SU-DHL-6 (cell line): Measurements from ENCODE around the gene CPA4.

Experiments used
- H2AFZ ChIP-seq: fragments of 200-600 bp; sonication (generic); 2 replicates; pipeline ENCODE4 v1.6.1; 2014; ENCODE audit warnings: low read depth, mild to moderate bottlenecking, moderate library complexity, mixed read lengths, antibody characterized with exemption, low read length; ENCODE audit not compliant: severe bottlenecking
- H3F3A ChIP-seq: fragments of 200-600 bp; shearing (Covaris generic); 2 replicates; pipeline ENCODE4 v1.6.0; 2016; ENCODE audit warnings: antibody characterized with exemption, mild to moderate bottlenecking; ENCODE audit not compliant: insufficient read depth
- H3K27ac ChIP-seq: fragments of 200-600 bp; sonication (generic); 2 replicates; pipeline ENCODE4 v1.5.1; 2016; ENCODE audit warnings: low read depth, mild to moderate bottlenecking, low read length, moderate library complexity, mixed read lengths
- H3K27me3 ChIP-seq: fragments of 200-600 bp; sonication (generic), shearing (Covaris generic); 2 replicates; pipeline ENCODE4 v1.6.0; 2014; ENCODE audit warnings: mild to moderate bottlenecking, low read length
- H3K36me3 ChIP-seq: fragments of 200-600 bp; sonication (generic); 2 replicates; pipeline ENCODE4 v1.6.1; 2014; ENCODE audit warnings: mild to moderate bottlenecking, low read length, mixed read lengths
- H3K4me2 ChIP-seq: fragments of 300-600, 200-600 bp; shearing (Covaris generic), sonication (generic); 2 replicates; pipeline ENCODE4 v1.6.0; 2014; ENCODE audit warnings: low read length, low read depth, mild to moderate bottlenecking; ENCODE audit not compliant: poor library complexity, severe bottlenecking
- H3K4me3 ChIP-seq: fragments of 200-600 bp; sonication (generic); 2 replicates; pipeline ENCODE4 v1.5.1; 2014; ENCODE audit warnings: antibody characterized with exemption, low read length, mild to moderate bottlenecking, mixed read lengths; ENCODE audit not compliant: insufficient read depth, poor library complexity, severe bottlenecking
- H3K79me2 ChIP-seq: fragments of 200-600 bp; sonication (generic); 2 replicates; pipeline ENCODE4 v1.6.1; 2014; ENCODE audit warnings: mild to moderate bottlenecking, low read length, moderate library complexity; ENCODE audit not compliant: insufficient read depth
- H3K9ac ChIP-seq: fragments of 200-600 bp; sonication (generic); 2 replicates; pipeline ENCODE4 v1.7.0; 2014; ENCODE audit warnings: mild to moderate bottlenecking, low read length
- H3K9me2 ChIP-seq: fragments of 200-600 bp; sonication (generic); replicated peaks from 2 replicates; pipeline ENCODE4 v1.6.1; 2014; ENCODE audit warnings: low read length; ENCODE audit not compliant: insufficient read depth
- H3K9me3 ChIP-seq: fragments of 200-600 bp; sonication (generic); 2 replicates; pipeline ENCODE4 v1.6.1; 2014; ENCODE audit warnings: low read length, mixed read lengths; ENCODE audit not compliant: insufficient read depth
- H4K20me1 ChIP-seq: fragments of 200-600 bp; sonication (generic); 2 replicates; pipeline ENCODE4 v1.6.1; 2014; ENCODE audit warnings: low read depth, mild to moderate bottlenecking, antibody characterized with exemption, low read length, moderate library complexity, mixed read lengths
- CTCF ChIP-seq: fragments of 200-600 bp; sonication (generic); IDR thresholded peaks from one replicate; pipeline ENCODE4 v1.5.1; 2017; ENCODE audit warnings: antibody characterized with exemption, mild to moderate bottlenecking, low read length, moderate library complexity; ENCODE audit not compliant: insufficient read depth, poor library complexity, severe bottlenecking
- EZH2phosphoT487 ChIP-seq: fragments of 200-600 bp; sonication (generic), shearing (Covaris generic); conservative IDR thresholded peaks from 2 replicates; pipeline ENCODE4 v1.6.1; 2018; ENCODE audit warnings: mild to moderate bottlenecking, antibody characterized with exemption, low read length, moderate library complexity, mixed read lengths

Gene CPA4

DNA sequence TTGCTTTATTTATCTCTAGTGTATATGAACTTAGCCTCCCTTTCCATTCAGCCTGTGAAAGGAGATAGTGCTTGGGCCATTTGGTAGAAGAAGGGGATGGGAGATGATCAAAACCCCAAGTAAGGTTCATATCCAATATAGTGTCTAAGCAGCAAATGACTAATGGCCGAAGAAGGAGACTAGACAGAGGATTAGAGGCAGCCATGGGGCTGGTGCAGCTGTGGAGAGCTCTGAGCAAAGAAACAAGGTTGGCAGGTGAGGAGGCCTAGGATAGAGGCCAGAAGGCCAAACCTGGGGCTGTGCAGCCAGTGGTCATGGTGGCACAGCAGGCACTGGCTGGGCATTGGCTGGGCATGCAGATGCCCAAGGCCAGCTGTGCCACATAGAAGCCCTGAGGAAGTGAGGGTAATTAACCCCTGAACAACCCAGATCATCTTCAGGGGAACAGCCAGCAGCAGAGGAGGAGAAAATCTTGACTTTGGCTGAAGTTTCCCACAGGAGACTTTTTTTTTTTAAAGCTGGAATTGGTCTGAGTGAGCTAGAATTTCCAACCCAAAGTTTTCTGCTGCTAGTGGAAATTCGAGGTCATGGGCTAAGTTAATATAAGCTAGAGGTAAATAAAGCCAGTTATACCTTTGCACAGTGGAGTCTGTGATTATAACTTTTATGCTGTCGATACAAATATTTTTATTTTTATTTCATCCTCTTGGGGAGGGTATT is 77.0 kb downstream of the CPA4 start:
- Histone ChIP-seq H2AFZ (no peak overlapping the region), H3K36me3 (no peaks in the 10 kb centered on the region), H3K9me3 (no peaks in the 10 kb centered on the region), H3K27me3 (no peaks in the 10 kb centered on the region), H4K20me1 (no peaks in the 10 kb centered on the region), H3K79me2 (no peaks in the 10 kb centered on the region), H3K9ac (no peak overlapping the region), H3K4me3 (no peak overlapping the region), H3K27ac (no peak overlapping the region), H3K4me2 (no peak overlapping the region), H3K9me2 (no peaks in the 10 kb centered on the region), H3F3A (no peaks in the 10 kb centered on the region)
- TF ChIP-seq CTCF (no peak), EZH2phosphoT487 (no peak)

DNA sequence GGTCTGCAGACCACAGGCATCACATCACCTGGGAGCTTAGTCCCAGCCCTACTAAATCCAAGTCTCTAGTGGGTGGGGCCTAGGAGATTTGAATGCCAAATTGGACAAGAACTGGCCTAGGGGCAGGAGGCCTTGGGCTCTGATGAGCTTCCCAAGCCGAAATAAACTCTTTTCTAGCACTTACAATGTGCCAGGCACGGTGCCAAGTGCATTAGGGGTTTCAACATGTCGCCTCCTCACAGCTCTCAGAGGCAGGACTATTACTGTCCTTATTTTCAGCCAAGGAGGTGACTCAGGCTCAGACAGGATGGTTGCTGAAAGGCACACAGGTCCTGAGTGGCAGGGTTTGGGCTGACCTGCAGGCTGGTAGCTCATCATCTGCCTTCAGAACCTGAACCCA is 78.1 kb downstream of the CPA4 start:
- Histone ChIP-seq H3K36me3 (no peaks in the 10 kb centered on the region), H2AFZ (no peak overlapping the region), H3K4me2 (no peak overlapping the region), H3K9me2 (no peaks in the 10 kb centered on the region), H3K9me3 (no peaks in the 10 kb centered on the region; the same call in 1 of the 2 replicates), H4K20me1 (no peaks in the 10 kb centered on the region), H3F3A (no peaks in the 10 kb centered on the region), H3K9ac (no peak overlapping the region), H3K4me3 (no peak overlapping the region), H3K79me2 (no peaks in the 10 kb centered on the region), H3K27me3 (no peaks in the 10 kb centered on the region), H3K27ac (no peak overlapping the region)
- TF ChIP-seq CTCF: no peak
- no peak for TF ChIP-seq EZH2phosphoT487

DNA sequence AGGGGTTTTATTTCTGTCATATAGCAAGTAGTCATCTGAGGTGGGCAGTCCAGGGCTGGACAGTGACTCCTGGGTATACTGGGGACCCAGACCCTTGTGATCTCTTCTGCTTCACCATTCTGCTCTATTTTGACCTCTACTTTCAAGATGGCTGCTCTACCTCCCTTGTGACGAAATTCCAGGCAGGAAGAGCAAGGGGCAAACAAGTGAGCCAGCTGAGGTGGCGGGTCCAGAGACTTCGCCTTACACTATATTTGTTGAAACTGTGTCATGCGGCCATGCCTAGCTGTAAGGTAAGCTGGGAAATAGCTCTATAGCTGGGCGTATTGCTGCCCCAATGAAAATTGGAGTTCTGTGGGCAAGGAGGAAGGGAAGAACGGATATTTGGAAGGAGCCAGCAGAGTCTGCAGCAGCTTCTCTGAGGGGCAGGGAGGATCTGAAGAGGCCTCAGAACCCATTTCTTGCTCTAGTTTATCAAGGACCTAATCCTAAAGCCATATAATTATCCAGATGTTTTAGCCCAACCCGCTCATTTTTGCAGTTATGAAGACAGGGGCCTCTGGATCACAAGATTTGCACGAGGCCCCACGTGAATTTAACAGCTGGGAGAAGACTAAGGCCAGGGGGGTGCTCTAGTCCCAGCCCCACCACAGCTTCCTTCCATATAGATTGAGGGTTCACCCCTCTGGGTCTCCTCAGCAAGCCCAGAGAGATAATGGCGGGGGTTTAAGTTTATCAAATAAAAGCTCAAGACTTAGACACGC is 79.6 kb downstream of the CPA4 start:
- H3K9ac ChIP-seq: no peak overlapping the region
- no peaks in the 10 kb centered on the region for H3K9me2 ChIP-seq
- no peak overlapping the region for H3K4me2 ChIP-seq
- H3K27ac ChIP-seq: no peak overlapping the region
- H2AFZ ChIP-seq: no peak overlapping the region
- no peaks in the 10 kb centered on the region; the same call in 1 of the 2 replicates for H3K9me3 ChIP-seq
- H4K20me1 ChIP-seq: no peaks in the 10 kb centered on the region
- no peaks in the 10 kb centered on the region for H3K27me3 ChIP-seq
- H3K36me3 ChIP-seq: no peaks in the 10 kb centered on the region
- H3K79me2 ChIP-seq: no peaks in the 10 kb centered on the region
- no peak overlapping the region for H3K4me3 ChIP-seq
- TF ChIP-seq CTCF: no peak
- no peak for TF ChIP-seq EZH2phosphoT487
- H3F3A ChIP-seq: no peaks in the 10 kb centered on the region
